ENCODE data around the gene CCNL1. TPM values are rescaled to one million over a fixed set of nuclear protein-coding genes. Genes with fewer than 3 reads are reported as not detected.

CCNL1 gene
- total RNA-seq, 2 experiments from 2014 or later: 223 to 249 TPM

GRCh38 chr3:157098823-157099185, 61.1 kb downstream of the CCNL1 start:
- peaks cover 5% of the 10 kb centered on the region for H3K36me3 Mint-ChIP-seq (ENCODE audit: low read depth)
- ChIA-PET CTCF (interaction anchor here (0.7 to 2.7 kb wide), 5 partner anchors 10 to 50 kb away, joined by 3 to 11 read pairs (median 5); no protein-coding TSS in a partner anchor), POLR2A (interaction anchor here (1.5 to 11.5 kb wide), 4 partner anchors 9 to 61 kb away, joined by 8 to 83 read pairs (median 11); partner anchors contain the start of gene CCNL1)
- H3K27me3 Mint-ChIP-seq: no peaks in the 10 kb centered on the region
- H3K4me3 Mint-ChIP-seq: no peak overlapping the region
- H3K9me3 Mint-ChIP-seq: no peaks in the 10 kb centered on the region
- DNase-seq: no peak
- peaks cover 58% of the 10 kb centered on the region for H3K4me1 Mint-ChIP-seq
- no peak overlapping the region for H3K27ac Mint-ChIP-seq

GRCh38 chr3:157098121-157098822, 61.7 kb downstream of the CCNL1 start:
- H3K36me3 Mint-ChIP-seq (ENCODE audit: low read depth): peaks cover 5% of the 10 kb centered on the region
- CTCF ChIA-PET: interaction anchor here (0.6 to 2.7 kb wide), 7 partner anchors 9 to 804 kb away, joined by 3 to 11 read pairs (median 3); no protein-coding TSS in a partner anchor
- H3K27ac Mint-ChIP-seq: no peak overlapping the region
- H3K4me1 Mint-ChIP-seq: peaks cover 54% of the 10 kb centered on the region
- no peak overlapping the region for H3K4me3 Mint-ChIP-seq
- POLR2A ChIA-PET: interaction anchor here (1.5 to 11.5 kb wide), 4 partner anchors 9 to 62 kb away, joined by 8 to 83 read pairs (median 11); partner anchors contain the start of gene CCNL1
- no peak for DNase-seq
- no peaks in the 10 kb centered on the region for H3K27me3 Mint-ChIP-seq
- H3K9me3 Mint-ChIP-seq: no peaks in the 10 kb centered on the region

All from activated CD4-positive, alpha-beta memory T cell treated with anti-CD3 and anti-CD28 coated beads, Interleukin-2, amount 10 ng/mL, durations not matched to agents 7 days and 5 days (primary cell).